Measurements from ENCODE around the gene MED13L.
"Not testable (repeated sequence)": the region's sequence is repeated elsewhere in the genome, so short reads cannot be mapped to it uniquely, and the experiment has no call there.

Gene MED13L

DNA sequence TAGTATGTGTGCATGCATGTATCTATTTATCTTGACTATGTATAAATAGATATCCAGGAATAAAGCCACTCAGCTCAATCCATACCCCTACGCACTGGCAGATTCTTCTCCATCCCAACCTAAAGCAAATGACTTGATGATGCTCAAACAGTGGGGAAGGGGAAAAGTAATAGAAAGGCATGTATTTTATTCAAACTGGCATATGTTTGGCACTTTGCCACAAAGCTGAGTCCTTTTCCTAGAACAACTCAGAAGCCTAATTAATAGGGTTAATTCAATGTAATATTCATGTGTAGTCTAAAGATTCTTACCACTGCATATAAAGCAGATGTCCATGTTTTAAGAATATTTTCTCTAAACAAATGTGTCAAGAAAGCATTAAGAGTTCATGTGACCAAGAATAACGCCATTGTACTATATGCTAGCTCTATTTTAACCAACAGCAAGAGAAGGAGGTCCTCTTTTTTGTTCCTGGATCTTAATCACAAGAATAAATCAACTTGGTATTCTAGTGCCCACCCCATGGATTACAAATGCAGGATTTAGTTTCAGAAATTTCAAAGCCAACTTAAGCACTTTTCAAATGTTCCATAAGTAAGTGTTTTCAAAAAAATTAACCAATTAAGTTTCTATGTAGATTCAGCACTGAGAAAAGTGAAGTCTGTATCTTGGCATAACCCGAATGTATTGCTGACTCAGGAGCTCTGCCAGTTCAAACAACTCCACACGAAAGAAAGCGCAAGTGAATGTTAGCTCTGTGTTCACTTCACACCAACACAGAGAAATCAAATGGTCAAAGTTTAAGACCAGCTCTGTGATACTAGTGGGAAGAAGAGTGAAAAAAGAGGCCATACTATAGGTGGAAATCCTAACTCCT, 233.6 kb downstream of the MED13L start:
- no peak for DNase-seq

DNA sequence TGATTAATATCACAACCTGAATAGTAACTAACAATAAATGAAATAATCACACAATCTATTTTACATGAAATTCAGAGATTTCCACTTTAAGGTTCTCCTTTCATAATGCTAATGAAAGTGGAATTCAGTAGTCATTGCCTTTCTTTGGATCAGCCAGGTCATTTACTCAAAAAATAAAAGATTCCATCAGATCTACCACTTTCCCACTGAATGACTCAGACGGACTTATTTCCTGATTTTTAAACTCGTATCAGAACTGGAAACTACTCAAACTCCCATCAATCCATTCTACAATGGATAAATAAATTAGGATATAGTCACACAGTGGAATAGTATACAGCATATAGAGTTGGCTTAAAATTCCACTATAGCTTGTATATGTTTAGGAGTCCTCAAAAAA, 237.1 kb downstream of the MED13L start:
- DNase-seq: no peak

DNA sequence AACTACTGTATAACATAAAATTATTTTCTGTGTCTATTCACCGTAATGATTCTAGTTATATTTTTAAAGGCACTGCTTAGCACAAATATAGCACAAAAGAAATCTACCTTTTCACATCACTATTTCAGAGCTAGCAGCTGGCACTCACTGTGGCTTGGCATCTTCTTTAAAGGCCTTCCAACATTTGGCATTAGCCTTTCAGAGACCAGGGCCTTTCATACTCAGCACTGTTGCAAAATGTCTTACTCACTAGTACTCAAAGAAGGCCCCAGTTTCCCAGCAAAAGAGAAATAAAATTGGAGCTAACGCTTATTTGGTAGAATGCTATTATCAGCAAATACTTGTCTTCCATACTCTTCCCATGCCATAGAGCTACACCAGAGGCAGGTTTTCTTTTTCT, 238.4 kb downstream of the MED13L start:
- DNase-seq: no peak

DNA sequence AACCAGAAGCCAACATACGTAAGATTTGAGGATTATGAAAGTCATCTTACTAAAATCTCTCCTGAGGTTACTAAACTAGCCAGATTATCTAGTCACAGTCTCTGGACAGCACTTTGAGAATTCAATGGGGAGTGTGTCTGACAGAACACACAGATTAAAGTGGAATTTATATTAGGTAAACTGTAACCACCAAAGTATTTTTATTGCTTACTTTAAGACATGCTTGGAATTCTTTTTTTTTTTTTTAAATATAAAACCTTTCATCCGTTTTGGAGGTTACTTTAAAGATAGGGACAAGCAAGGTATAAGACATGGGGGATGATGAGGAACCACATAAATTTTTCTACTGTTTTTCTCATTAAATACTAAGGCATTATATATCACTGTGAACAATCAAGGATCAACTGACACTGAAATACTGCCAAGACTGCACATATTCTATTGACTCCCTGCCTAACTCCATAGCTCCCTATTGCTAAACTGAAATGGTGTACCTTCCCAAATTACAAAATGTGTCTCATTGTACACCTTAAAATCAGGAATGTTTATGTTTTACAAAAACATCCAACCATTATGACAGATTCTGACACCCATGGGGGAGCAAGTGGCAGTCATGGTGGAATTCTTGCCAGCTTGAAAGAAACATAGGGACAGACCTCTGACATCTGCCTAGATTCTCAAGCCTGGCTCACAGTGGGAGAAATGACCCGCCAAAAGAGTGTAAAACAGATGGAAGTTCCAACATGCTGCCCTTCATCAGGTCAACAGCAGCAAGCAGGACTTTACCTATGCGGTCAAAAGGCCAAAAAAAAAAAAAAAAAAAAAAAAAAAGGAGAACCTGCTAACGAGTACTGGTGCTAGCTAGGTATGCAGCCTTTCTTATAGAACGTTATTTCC, 239.3 kb downstream of the MED13L start:
- no peak for DNase-seq

DNA sequence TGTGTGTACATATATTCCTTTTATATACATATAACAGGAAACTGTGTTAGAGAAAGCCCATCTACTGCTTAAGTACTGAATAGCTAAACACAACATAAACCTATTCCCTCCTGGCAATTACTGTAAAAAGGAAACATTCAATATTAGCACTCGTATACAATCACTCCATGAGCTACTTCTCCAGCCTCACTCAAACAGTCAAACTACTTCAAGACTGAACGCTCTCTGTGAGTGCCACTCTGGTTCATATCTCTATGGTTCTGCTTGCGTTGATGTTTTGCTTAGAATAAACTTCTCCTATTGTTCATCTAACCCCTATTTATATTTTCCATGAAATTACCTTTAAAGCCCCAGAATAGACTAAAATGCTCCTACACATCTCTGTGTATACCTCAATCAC, 243.7 kb downstream of the MED13L start:
- DNase-seq: no peak

DNA sequence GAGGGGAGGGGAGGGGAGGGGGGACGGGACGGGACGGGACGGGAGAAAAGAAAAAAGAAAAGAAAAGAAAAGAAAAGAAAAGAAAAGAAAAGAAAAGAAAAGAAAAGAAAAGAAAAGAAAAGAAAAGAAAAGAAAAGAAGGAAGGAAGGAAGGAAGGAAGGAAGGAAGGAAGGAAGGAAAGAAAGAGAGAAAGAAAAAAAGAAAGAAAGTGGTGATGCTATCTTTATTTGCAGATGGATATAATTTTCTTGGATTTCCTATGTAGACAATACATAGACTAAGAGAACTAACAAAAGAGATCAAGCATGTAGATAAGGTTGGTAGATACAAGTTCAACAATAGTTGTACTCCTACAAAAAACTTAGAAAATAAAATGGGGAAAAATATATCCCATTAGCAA, 245.9 kb downstream of the MED13L start:
- DNase-seq: not testable (repeated sequence)

DNA sequence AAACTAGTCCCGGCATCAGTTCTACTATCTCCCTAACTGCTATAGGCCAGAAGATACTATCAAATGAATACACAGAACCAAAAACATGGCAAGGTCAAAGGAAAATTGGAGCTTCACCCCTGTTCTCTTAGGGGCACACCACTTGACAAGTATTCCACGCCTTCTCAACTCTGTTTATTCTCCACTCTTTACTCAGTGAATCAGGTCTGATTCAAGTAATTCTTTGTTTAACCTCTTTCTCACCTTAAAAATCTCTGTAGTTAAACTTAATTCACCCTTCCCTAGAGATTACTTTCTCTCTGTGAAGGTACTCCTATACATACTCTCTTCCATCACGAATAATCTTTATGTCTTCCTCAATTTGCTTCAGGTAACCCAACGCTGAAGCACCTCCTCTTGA, 248.9 kb downstream of the MED13L start:
- DNase-seq: no peak

DNA sequence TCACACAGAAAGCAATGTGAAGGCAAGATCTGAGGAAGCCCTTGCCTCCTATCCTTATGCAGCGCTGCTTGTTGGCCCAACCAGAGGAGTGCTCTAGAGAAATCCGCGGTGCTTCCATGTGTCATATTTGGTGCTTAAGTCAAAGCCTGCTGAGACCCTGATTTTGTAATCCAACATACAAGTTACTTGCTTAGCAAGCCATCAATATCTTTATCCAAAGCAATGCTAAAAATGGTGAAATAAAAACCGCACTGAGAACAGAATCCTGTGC, 250.0 kb downstream of the MED13L start:
- DNase-seq: no peak

DNA sequence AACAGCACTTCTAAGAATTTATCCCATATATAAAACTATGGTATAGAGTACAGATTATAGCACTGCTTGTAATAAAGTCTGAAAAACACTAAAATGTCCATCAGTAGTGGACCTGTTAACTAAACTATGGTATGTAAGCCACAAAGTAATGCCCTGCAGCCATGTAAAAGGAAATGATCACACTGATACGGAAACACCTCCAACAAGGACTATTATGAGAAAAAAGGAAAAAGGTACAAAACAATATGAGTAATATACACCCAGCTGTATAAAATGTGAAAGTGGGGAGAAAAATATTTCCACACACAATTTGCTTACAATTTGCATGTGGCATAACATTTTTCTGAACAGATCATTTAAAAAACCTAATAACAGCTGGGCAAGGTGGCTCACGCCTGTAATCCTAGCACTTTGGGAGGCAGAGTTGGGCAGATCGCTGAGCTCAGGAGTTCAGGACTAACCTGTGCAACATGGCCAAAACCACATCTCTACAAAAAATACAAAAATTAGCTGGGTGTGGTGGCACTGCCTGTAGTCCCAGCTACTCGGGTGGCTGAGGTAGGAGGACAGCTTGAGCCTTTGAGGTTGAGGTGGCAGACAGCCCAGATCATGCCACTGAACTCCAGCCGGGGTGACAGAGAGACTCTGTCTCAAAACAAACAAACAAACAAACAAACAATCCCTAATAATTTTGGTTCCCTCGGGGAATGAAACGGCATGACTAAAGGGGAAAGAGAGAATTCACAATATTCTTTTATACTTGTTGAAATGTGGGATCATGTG, 250.5 kb downstream of the MED13L start:
- no peak for DNase-seq

DNA sequence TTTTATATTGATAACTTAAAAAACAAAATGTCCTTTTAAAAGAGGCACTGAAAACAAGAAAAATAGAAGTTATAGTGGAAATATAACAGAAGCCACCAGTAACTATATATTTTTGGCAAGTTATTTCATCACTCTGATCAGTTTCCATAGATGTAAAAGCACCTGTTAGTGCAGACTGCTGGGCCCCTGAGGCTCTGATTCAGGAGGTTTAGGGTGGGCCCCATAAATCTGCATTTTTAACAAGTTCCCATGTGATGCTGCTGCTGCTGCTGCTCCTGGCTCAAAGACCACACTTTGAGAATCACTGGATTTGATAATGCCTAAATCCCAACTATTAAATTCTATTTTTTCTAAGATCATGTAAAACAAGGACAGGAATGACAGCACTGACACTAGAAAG, 251.1 kb downstream of the MED13L start:
- DNase-seq: no peak

DNA sequence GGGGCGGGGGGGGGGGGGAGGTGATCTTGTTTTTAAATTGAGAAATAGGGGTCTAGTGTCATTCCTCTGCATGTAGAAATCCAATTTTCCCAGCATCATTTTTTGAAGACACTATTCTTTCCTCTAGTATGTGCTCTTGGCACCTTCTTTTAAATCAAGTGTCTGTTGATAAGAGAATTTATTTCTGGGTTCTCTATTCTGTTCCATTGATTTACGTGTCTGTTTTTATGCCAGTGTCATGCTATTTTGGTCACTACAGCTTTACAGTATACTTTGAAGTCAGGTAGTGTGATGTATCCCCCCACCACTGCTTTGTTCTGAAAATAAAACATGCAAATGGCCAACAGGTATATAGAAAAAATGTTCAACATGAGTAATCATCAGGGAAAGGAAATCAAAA, 252.7 kb downstream of the MED13L start:
- DNase-seq: no peak

DNA sequence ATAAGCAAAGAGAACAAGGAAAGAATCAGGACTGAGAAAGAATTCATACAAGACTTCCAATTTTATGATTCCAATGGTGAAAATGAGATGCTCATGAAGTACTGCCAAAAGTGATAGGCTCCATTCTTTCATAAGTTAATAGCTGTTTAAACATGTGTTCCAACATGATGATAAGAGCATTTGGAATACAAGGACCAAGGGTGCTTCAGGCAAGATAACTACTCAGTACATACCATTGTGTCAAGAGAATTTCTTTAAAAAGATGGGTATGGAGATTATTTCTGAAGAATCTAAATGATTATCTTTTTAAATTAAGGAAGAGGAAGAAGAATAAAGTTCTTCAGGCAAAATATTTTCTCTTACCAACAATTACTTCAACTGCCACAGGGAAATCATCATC, 258.1 kb downstream of the MED13L start:
- no peak for DNase-seq

DNA sequence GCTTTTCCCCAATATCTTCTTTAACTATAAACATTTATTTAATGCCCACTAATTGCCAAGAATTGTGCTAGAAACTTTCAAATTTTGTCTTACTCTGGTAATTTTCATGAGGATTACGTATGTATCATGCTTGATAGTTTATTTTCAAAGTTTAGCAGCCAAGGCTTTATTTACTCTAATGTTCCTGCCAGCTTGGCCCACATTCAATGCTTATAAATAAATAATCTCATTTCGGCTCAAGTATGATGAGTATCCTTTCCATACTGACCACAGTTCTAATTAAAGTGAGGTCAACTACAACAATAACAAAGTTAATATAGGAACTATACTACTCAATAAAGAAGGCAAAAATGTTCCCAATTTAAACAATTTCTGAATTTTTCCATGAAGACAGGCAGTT, 259.2 kb downstream of the MED13L start:
- DNase-seq: no peak

DNA sequence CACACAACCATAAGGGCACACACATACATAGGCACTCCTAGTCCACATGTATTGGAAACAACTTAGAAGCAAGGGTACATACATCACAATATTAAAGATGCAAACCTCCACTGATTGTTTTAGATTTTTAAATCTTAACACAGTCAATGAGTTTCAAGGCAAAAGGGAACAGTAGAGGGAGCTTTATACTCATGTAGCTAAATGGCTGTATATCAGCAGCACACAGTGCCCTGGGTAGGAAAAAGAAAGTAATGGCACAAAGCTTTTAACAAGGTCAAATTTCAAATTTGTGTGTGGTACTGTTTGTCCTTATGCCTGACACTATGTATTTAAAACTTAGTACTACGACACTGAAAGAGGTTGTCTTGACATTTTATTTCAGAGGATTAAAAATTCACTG, 262.0 kb downstream of the MED13L start:
- no peak for DNase-seq

DNA sequence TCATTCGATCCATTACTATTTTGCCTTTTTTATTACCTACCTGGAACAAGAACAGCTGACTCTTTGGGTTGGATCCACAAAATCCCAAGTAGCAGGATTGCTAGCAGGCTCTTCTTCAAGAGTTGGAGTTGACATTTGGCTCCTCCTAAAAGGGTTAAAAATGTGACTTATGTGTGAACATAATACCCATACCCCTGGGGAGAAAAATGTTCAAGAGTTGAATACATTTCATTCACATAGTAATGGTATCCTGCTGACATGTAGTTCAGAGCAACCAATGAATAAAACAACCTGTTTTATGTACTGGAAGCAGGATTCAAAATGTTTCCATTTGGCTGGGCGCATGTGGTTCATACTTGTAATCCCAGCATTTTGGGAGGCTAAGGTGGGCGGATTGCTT, 264.7 kb downstream of the MED13L start:
- DNase-seq: no peak

DNA sequence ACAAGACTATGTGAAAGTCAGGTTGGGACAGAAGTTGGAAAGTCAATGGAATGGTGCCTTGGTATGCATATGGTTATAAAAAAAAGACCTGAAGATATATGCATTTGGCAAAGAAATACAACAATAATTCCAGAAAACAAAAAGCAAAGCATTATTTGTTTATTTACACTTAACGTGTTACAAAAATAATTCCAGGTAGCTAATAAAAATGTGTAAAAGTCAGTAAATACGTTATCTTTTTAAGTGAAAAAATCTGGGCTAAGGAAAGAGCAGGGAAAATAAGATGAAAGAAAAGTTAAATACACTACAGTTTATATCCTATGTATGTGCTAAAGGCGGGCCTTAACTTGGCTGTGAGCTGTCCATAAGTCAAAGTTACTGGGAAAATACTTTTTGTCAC, 266.3 kb downstream of the MED13L start:
- no peak for DNase-seq

DNA sequence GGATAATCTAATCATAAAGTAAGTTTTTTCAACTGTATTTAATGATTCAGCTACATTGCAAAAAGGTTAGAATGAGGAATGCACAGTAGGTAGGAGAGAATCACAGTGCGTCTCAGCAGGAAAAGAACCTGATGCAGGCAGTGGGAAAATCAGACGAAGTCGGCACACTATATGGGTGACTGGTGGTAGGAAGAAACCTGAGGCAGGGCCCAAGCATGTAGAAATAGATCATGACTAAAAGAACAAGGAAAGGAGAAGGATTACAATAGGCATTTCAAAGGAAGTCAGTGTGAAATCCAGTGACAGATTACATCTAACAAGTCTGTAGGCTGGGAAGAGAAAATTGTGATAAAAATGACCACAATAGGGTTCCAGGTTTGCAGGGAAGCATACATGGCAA, 267.0 kb downstream of the MED13L start:
- no peak for DNase-seq

DNA sequence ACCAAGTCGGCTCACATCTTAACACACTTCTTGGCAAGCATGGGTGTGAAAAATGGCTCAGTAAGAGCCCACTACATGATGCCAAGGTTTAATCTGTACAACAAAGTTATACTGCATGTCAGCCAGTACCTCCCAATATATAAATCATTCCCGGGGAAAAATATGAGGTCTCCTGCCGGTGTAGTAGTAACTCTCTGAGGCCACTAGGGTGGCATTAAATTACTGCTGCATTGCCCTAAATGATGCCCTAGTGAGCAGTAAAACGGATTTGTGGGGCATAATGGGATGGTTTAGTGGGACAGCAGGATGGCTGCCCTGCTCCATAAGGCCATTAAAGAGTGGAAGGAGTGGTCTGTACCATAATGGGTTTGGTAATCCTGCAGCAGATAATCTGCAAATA, 267.7 kb downstream of the MED13L start:
- no peak for DNase-seq

DNA sequence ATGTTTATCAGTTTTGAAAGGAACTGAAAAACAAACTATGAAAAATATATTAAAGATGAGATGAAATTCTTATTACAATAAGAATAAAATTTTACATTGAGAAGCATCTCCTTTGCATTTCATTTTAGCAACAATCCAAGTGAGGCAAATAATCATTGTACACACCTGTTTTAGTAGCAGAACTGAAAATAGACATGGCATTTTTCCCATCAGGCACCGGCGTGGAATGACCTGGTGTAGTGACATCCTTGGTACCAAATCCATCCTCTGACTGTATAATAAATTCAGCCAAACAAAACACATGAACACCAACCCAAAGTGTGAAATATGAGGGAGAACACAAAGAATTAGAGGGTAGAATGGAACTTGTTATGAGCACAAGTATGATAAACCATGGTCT, 271.4 kb downstream of the MED13L start:
- no peak for DNase-seq

DNA sequence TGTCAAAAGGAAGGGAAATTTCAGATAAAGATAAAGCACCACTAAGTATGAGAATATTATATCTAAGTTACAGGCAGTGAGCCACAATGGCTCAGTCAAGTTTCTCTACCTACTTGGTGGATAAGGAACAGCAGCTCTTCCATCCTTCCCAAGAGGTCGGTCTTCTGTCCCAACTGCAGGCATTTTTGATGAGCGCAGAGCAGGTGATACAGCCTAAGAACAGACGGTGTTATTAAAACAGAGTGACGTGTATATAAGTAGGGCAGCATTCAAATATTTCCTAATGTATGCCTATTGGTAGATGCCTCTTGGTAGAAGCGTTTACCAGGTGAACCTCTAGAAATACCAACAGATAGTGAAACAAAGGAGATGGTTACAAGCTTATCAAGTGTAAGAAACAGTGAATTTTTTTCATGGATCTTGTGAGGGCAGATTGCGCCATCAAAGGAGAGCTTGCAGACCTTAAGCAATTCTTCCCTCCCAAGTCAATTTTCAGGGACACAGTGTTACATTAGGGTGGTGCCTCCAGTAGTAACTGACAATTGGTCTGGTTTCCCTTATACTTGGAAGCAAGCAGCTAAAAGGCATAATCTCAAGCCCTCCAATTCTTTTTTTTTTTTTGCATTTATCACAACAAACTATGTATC, 274.5 kb downstream of the MED13L start:
- DNase-seq: no peak

DNA sequence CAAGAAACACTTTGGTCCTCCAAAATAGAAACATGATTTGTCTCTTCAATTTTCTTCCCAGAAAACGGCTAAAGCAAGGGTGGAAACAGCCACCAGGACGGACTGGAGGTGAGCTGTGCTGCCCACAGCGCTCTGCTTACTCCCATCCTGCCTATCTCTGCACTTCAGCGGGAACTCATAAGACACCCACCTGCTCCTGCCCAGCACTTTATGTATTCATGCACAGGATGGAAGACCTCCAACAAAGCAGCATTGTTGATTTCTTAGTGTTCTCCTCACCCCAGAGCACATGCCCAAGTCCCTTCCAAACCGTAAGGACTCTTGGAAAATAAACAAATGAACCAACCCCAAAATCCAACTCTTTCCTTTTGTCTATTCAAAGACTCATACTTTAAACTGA, 277.2 kb downstream of the MED13L start:
- no peak for DNase-seq

DNA sequence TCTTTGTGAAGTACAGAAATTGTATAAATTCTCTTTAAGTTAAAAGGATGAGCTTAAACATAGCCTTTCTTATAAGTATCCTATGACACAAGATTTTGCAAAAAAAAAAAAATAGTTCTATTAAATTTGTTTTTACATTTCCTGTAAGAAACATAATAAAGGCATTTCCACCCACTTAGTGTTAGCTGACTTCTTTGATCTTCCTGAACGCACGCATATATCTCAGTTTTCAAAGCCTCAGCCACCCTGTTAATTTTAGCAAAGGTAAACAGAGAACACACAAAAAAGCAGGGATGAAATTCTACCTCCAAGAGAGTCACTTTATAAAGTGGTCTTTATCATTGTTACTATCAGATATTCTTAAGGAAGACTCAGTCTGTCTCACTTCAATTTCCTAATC, 277.9 kb downstream of the MED13L start:
- no peak for DNase-seq

Measured in effector CD4-positive, alpha-beta T cell (primary cell).